ENCODE data around the gene HADH. TPM values are rescaled to one million over a fixed set of nuclear protein-coding genes. Genes with fewer than 3 reads are reported as not detected.

The HADH gene
- total RNA-seq, 1 donor = 9.0 TPM

- Histone ChIP-seq H3K36me3 (ENCODE audit: insufficient read depth, low read length) (no peaks in the 10 kb centered on the region), H3K79me2 (ENCODE audit: insufficient read depth, low read length) (no peaks in the 10 kb centered on the region), H3K27me3 (ENCODE audit: insufficient read depth, low read length) (no peaks in the 10 kb centered on the region), H3K9me3 (ENCODE audit: low read depth, low read length) (no peaks in the 10 kb centered on the region), H3K4me3 (ENCODE audit: insufficient read depth, low read length) (no peak overlapping the region), H2AFZ (ENCODE audit: low read length) (no peak overlapping the region), H4K20me1 (ENCODE audit: insufficient read depth, low read length) (no peaks in the 10 kb centered on the region), H3K4me2 (ENCODE audit: insufficient read depth, low read length) (no peak overlapping the region), H3K4me1 (ENCODE audit: insufficient read depth, low read length) (no peaks in the 10 kb centered on the region), H3K27ac (ENCODE audit: low read depth, low read length) (no peak overlapping the region)
- DNase-seq (ENCODE audit: insufficient read length, low spot score, missing footprints) = no peak
- no peak for TF ChIP-seq CTCF (IDR thresholded peaks at IDR 0.05; ENCODE audit: extremely low read depth, low read depth, low read length)
Observed at GRCh38 chr4:107972605-107973004, 17.1 kb upstream of the HADH start.

DNA sequence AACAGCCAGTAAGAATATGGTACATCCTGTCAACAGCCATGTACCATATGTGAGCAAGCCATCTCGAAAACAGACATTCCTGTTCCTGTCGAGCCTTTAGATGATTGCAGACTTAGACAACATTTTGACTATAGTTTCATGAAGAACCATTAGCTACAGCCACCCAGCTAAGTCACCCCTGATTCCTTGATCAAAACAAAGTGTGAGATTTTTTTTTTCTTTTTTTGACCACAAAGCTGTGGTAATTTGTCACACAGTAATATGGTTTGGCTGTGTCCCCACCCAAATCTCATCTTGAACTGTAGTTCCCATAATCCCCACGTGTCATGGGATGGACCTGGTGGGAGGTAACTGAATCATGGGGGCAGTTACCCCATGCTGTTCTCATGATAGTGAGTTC, 15.2 kb upstream of the HADH start:
- no peak for DNase-seq (ENCODE audit: insufficient read length, low spot score, missing footprints)
- H3K4me3 ChIP-seq (ENCODE audit: insufficient read depth, low read length) = no peak overlapping the region
- no peaks in the 10 kb centered on the region for H3K27me3 ChIP-seq (ENCODE audit: insufficient read depth, low read length)
- H2AFZ ChIP-seq (ENCODE audit: low read length) = no peak overlapping the region
- no peak for TF ChIP-seq CTCF (IDR thresholded peaks at IDR 0.05; ENCODE audit: extremely low read depth, low read depth, low read length)
- H3K4me2 ChIP-seq (ENCODE audit: insufficient read depth, low read length) = no peak overlapping the region
- no peaks in the 10 kb centered on the region for H3K79me2 ChIP-seq (ENCODE audit: insufficient read depth, low read length)
- H3K36me3 ChIP-seq (ENCODE audit: insufficient read depth, low read length) = no peaks in the 10 kb centered on the region
- H3K27ac ChIP-seq (ENCODE audit: low read depth, low read length) = no peak overlapping the region
- H4K20me1 ChIP-seq (ENCODE audit: insufficient read depth, low read length) = no peaks in the 10 kb centered on the region
- H3K4me1 ChIP-seq (ENCODE audit: insufficient read depth, low read length) = no peaks in the 10 kb centered on the region
- no peaks in the 10 kb centered on the region for H3K9me3 ChIP-seq (ENCODE audit: low read depth, low read length)

GRCh38 chr4:107977482-107977881, 12.2 kb upstream of the HADH start:
- H3K4me3 ChIP-seq (ENCODE audit: insufficient read depth, low read length) = no peak overlapping the region
- DNase-seq (ENCODE audit: insufficient read length, low spot score, missing footprints) = no peak

More at GRCh38 chr4:107977482-107977881, 12.2 kb upstream of the HADH start:
- no peaks in the 10 kb centered on the region for H3K9me3 ChIP-seq (ENCODE audit: low read depth, low read length)
- no peaks in the 10 kb centered on the region for H3K79me2 ChIP-seq (ENCODE audit: insufficient read depth, low read length)
- no peaks in the 10 kb centered on the region for H4K20me1 ChIP-seq (ENCODE audit: insufficient read depth, low read length)
- no peaks in the 10 kb centered on the region for H3K27me3 ChIP-seq (ENCODE audit: insufficient read depth, low read length)
- TF ChIP-seq CTCF (IDR thresholded peaks at IDR 0.05; ENCODE audit: extremely low read depth, low read depth, low read length) = no peak
- no peak overlapping the region for H3K4me2 ChIP-seq (ENCODE audit: insufficient read depth, low read length)
- peak overlapping the region; percentile 12 for H2AFZ ChIP-seq (ENCODE audit: low read length)
- H3K4me1 ChIP-seq (ENCODE audit: insufficient read depth, low read length) = no peaks in the 10 kb centered on the region
- no peak overlapping the region for H3K27ac ChIP-seq (ENCODE audit: low read depth, low read length)
- H3K36me3 ChIP-seq (ENCODE audit: insufficient read depth, low read length) = no peaks in the 10 kb centered on the region
